Endothelial cell (in vitro differentiated cells): ENCODE results near the gene UVRAG. TPM values are rescaled to one million over a fixed set of nuclear protein-coding genes. Genes with fewer than 3 reads are reported as not detected.
"Not testable (repeated sequence)": the region's sequence is repeated elsewhere in the genome, so short reads cannot be mapped to it uniquely, and the experiment has no call there.

Experiments
- DNase-seq: peaks from one replicate; pipeline ENCODE4 v3.0.0; 2021; ENCODE audit warnings: low spot score
- H3K27ac Mint-ChIP-seq: one replicate; pipeline ENCODE4 v1.8.0; 2021; ENCODE audit warnings: mixed read lengths, inconsistent platforms; ENCODE audit not compliant: unreplicated experiment
- H3K27me3 Mint-ChIP-seq: one replicate; pipeline ENCODE4 v1.8.0; 2021; ENCODE audit warnings: mild to moderate bottlenecking, moderate library complexity, mixed read lengths, inconsistent platforms; ENCODE audit not compliant: unreplicated experiment
- H3K36me3 Mint-ChIP-seq: one replicate; pipeline ENCODE4 v1.8.0; 2021; ENCODE audit warnings: mild to moderate bottlenecking, low read depth, mixed read lengths, inconsistent platforms; ENCODE audit not compliant: unreplicated experiment
- H3K4me1 Mint-ChIP-seq: one replicate; pipeline ENCODE4 v1.8.0; 2021; ENCODE audit warnings: mild to moderate bottlenecking, mixed read lengths, inconsistent platforms; ENCODE audit not compliant: unreplicated experiment
- H3K4me3 Mint-ChIP-seq: one replicate; pipeline ENCODE4 v1.8.0; 2021; ENCODE audit warnings: mild to moderate bottlenecking, mixed read lengths, inconsistent platforms; ENCODE audit not compliant: unreplicated experiment
- H3K9me3 Mint-ChIP-seq: one replicate; pipeline ENCODE4 v1.8.0; 2021; ENCODE audit warnings: mixed read lengths, inconsistent platforms; ENCODE audit not compliant: unreplicated experiment
- CTCF ChIP-seq: fragments of 200-600 bp; sonication (generic); IDR thresholded peaks from one replicate; pipeline ENCODE4 v1.5.0; 2021; ENCODE audit warnings: antibody characterized with exemption; ENCODE audit not compliant: unreplicated experiment
- total RNA-seq: library from RNA; stranded (reverse); fragmentation: NEBNext Ultra II Directional; extraction: Animal tissue kit (Norgen Biotek cat#: 25700); gene quantifications from one replicate; pipeline ENCODE4 v1.2.1, GENCODE V29; 2021; ENCODE audit not compliant: unreplicated experiment

UVRAG gene
- total RNA-seq, 1 donor from 2014 or later = 25.0 TPM

- Mint-ChIP-seq H3K27me3 (no peaks in the 10 kb centered on the region), H3K4me1 (peaks cover 20% of the 10 kb centered on the region), H3K36me3 (peaks cover 20% of the 10 kb centered on the region), H3K9me3 (no peaks in the 10 kb centered on the region), H3K4me3 (no peak overlapping the region), H3K27ac (peak overlapping the region; percentile 82)
- TF ChIP-seq CTCF = no peak
- no peak for DNase-seq
Observed at GRCh38 chr11:75878933-75879332, 63.9 kb downstream of the UVRAG start.

- no peaks in the 10 kb centered on the region for H3K27me3 Mint-ChIP-seq
- peaks cover 20% of the 10 kb centered on the region for H3K36me3 Mint-ChIP-seq
- peak overlapping the region; percentile 16 for H3K4me3 Mint-ChIP-seq
- no peak for TF ChIP-seq CTCF
- no peaks in the 10 kb centered on the region for H3K9me3 Mint-ChIP-seq
- peaks cover 19% of the 10 kb centered on the region for H3K4me1 Mint-ChIP-seq
- no peak for DNase-seq
- H3K27ac Mint-ChIP-seq = no peak overlapping the region
Observed at GRCh38 chr11:75879737-75880136, 64.7 kb downstream of the UVRAG start.

GRCh38 chr11:75880343-75880742 lies 65.3 kb downstream of the UVRAG start:
- H3K27me3 Mint-ChIP-seq, DNase-seq, H3K27ac Mint-ChIP-seq, H3K9me3 Mint-ChIP-seq, H3K4me3 Mint-ChIP-seq: not testable (repeated sequence)
- peaks cover 20% of the 10 kb centered on the region for H3K36me3 Mint-ChIP-seq
- H3K4me1 Mint-ChIP-seq = peaks cover 19% of the 10 kb centered on the region

- TF ChIP-seq CTCF = no peak
- Mint-ChIP-seq H3K9me3 (no peaks in the 10 kb centered on the region), H3K27ac (no peak overlapping the region), H3K4me1 (peaks cover 17% of the 10 kb centered on the region), H3K4me3 (no peak overlapping the region), H3K36me3 (peaks cover 14% of the 10 kb centered on the region), H3K27me3 (no peaks in the 10 kb centered on the region)
- no peak for DNase-seq
Observed at GRCh38 chr11:75884321-75884720, 69.3 kb downstream of the UVRAG start.

- DNase-seq = no peak
- Mint-ChIP-seq H3K27me3 (no peaks in the 10 kb centered on the region), H3K27ac (no peak overlapping the region), H3K4me3 (no peak overlapping the region), H3K9me3 (no peaks in the 10 kb centered on the region), H3K4me1 (peaks cover 15% of the 10 kb centered on the region), H3K36me3 (peaks cover 5% of the 10 kb centered on the region)
- TF ChIP-seq CTCF = no peak
Observed at GRCh38 chr11:75888416-75888815, 73.4 kb downstream of the UVRAG start.
